Stimulated activated CD4-positive, alpha-beta T cell treated with anti-CD3 and anti-CD28 coated beads, Interleukin-2, amount 100 ng/mL, for 24 hours (primary cell): Measurements from ENCODE around the gene KCNK17.
"Not testable (repeated sequence)": the region's sequence is repeated elsewhere in the genome, so short reads cannot be mapped to it uniquely, and the experiment has no call there.

Experiments used
- DNase-seq, 2 donors: peaks; one replicate each; pipeline ENCODE4 v3.0.0-alpha.2; 2020

KCNK17 gene

GRCh38 chr6:39301606-39302005 is 12.6 kb downstream of the KCNK17 start:
- DNase-seq: no peak

- no peak for DNase-seq
These were observed 13.5 kb downstream of the KCNK17 start for GRCh38 chr6:39300739-39301138.

GRCh38 chr6:39298061-39298460 is 16.2 kb downstream of the KCNK17 start:
- no peak for DNase-seq

- DNase-seq: no peak
These were observed 17.2 kb downstream of the KCNK17 start for GRCh38 chr6:39296745-39297640.

- DNase-seq: no peak
These were observed 18.6 kb downstream of the KCNK17 start for GRCh38 chr6:39295611-39296011.

- DNase-seq: no peak
These were observed 19.3 kb downstream of the KCNK17 start for GRCh38 chr6:39294899-39295298.

GRCh38 chr6:39294133-39294532 is 20.1 kb downstream of the KCNK17 start:
- no peak for DNase-seq

- no peak for DNase-seq
These were observed 21.6 kb downstream of the KCNK17 start for GRCh38 chr6:39292637-39293036.

GRCh38 chr6:39289490-39289889 is 24.7 kb downstream of the KCNK17 start:
- DNase-seq: no peak

- DNase-seq: no peak
These were observed 26.6 kb downstream of the KCNK17 start for GRCh38 chr6:39287601-39288000.

- DNase-seq: not testable (repeated sequence)
These were observed 27.6 kb downstream of the KCNK17 start for GRCh38 chr6:39286596-39286995.

GRCh38 chr6:39282774-39283173 is 31.4 kb downstream of the KCNK17 start:
- no peak for DNase-seq

GRCh38 chr6:39281312-39281980 is 32.8 kb downstream of the KCNK17 start:
- no peak for DNase-seq

- no peak for DNase-seq
These were observed 33.9 kb downstream of the KCNK17 start for GRCh38 chr6:39280247-39280731.

- DNase-seq: no peak
These were observed 34.7 kb downstream of the KCNK17 start for GRCh38 chr6:39279539-39279938.

GRCh38 chr6:39276379-39276995 is 37.7 kb downstream of the KCNK17 start:
- DNase-seq: no peak

GRCh38 chr6:39274903-39275302 is 39.3 kb downstream of the KCNK17 start:
- DNase-seq: no peak

GRCh38 chr6:39274471-39274870 is 39.7 kb downstream of the KCNK17 start:
- no peak for DNase-seq

- DNase-seq: no peak
These were observed 40.8 kb downstream of the KCNK17 start for GRCh38 chr6:39273406-39273821.

- DNase-seq: no peak
These were observed 44.3 kb downstream of the KCNK17 start for GRCh38 chr6:39269961-39270360.

GRCh38 chr6:39268721-39269120 is 45.5 kb downstream of the KCNK17 start:
- no peak for DNase-seq

- DNase-seq: no peak
These were observed 46.0 kb downstream of the KCNK17 start for GRCh38 chr6:39268171-39268570.

GRCh38 chr6:39266782-39267355 is 47.4 kb downstream of the KCNK17 start:
- peak in 1 of 2 donors; percentile 15 for DNase-seq
